CD4-positive, alpha-beta T cell treated with Interferon alpha-2 for 1 hour (primary cell): ENCODE results near the gene ENPP7.

Source experiments
- DNase-seq, 2 donors: peaks; one replicate each; pipeline ENCODE4 v3.0.0-alpha.2; 2020 to 2022

The ENPP7 gene

DNA sequence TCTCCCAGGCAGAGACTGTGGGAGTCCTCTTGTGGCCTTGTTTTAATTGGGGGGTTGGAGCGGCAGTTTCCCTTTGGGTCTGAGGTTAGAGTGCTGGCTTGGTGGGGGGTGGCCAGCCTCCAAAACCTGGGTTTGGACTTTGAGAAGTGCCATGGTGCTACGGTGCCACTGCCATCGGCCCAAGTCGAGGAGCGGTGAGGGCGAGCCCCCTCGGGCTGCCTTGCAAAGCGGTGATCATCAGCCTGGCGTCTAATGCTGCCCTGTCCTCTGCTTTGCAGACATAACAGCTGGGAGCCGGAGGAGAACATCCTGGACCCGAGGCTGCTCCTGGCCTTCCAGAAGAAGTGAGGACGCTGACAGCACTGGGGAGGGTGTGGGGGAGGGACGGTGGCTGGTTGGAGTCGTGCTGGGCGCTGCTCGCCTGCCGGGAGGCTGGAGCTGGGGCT lies 48.4 kb downstream of the ENPP7 start:
- no peak for DNase-seq

DNA sequence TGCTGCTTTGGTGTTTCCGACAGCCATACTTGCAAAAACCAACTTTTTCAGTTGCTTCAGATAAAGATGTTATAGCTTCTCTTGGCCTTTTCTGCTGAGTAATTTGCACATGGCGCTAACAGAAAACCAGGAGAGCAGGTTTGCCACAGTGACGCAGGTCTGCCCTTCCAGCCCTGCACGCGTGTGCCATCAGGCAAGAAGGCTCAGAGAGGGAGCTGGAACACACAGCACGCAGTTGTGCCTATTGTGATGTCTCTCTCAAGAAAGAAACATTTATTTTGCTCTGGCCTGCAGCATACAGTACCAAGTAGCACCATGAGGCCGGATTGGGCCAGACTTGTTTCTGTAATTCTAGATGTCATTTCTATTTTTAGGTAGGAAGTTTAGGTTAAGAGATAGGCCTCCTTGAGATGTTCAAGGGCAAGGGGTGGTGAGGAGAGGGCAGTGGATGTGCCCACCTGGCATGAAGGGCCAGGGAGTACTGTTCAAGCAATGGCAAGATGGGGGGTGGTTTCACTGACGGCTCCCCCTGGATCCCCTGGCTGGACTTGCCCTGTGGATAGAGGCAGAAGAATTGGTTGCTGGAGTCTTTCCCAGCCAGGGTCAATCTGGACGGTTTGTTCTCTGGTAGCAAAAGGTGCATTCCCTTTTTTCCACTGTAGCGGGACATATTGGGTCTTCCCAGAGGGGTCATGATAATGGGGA lies 49.1 kb downstream of the ENPP7 start:
- DNase-seq = no peak

DNA sequence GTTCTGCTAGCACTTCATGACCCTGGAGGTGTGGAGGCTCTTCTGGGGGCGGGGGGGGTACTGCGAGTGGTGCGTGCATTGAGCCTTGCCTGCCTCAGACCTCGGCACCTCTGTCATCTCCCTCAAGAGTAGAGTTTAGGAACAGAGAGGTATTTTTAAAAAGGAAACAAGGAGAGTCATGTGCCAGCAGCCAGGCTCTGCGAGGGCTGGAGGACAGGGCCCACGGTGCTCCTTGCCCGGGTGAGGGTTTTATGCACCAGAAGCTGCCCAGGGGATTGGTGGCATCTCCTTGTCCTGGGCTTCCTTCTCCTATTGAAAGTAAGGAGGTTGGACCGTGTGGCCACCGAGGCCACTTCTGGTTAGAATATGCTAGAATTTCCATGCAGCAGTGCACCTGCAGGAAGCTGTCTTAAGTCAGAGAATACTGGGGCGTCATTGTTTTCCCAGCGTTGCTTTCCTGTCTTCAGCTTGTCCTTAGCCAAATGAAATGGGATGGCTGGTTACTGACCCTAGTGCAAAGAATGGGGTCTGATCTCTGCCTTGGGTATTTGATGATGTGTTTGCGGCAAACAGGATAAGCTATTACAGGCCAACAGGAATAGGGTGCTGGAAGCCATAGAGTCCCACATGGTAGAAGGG lies 50.4 kb downstream of the ENPP7 start:
- no peak for DNase-seq

DNA sequence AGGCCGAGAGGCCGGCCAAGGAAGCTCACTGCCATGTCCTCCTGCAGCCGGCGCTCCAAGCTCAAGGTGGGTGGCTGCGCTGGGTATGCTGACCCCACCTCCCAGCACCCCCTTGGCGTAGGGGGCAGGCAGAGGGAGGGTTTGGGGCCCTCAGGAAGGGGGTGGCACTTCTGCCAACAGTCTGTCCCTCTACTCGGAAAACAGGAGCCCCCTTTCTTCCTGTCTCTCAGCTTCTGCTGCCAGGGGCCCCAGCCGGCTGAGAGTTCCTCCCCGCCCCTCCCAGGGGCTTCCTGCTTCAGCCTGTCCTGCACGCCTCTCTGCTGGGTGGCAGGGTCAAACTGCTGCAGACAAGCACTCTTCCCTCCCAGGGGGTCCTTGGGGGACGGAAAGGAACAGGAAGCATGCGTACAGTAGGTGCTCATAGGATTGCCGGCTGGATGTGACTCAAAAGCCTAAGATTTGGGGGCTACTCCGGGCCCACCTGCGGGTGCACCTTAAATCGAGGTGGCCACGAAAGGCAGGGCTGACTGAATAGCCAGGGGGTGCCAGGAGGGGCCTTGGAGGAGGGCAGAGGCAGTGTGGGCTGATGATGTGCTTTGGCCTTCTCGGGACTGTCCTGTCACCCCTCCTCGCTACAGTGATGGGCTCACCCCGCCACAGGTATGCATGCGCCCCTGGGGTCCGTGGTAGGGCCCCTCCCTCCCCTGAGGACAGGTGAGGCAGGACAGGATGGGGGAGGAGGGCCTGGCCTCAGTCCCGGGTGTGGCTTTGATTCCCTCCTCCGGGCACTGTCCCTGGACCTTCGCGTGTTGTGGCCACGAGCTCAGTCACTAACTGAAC lies 51.2 kb downstream of the ENPP7 start:
- DNase-seq = no peak

DNA sequence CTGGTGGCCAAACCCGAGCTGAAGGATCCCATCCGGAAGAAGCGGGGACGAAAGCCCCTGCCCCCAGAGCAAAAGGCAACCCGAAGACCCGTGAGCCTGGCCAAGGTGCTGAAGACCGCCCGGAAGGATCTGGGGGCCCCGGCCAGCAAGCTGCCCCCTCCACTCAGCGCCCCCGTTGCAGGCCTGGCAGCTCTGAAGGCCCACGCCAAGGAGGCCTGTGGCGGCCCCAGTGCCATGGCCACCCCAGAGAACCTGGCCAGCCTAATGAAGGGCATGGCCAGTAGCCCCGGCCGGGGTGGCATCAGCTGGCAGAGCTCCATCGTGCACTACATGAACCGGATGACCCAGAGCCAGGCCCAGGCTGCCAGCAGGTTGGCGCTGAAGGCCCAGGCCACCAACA lies 53.1 kb downstream of the ENPP7 start:
- DNase-seq = no peak

DNA sequence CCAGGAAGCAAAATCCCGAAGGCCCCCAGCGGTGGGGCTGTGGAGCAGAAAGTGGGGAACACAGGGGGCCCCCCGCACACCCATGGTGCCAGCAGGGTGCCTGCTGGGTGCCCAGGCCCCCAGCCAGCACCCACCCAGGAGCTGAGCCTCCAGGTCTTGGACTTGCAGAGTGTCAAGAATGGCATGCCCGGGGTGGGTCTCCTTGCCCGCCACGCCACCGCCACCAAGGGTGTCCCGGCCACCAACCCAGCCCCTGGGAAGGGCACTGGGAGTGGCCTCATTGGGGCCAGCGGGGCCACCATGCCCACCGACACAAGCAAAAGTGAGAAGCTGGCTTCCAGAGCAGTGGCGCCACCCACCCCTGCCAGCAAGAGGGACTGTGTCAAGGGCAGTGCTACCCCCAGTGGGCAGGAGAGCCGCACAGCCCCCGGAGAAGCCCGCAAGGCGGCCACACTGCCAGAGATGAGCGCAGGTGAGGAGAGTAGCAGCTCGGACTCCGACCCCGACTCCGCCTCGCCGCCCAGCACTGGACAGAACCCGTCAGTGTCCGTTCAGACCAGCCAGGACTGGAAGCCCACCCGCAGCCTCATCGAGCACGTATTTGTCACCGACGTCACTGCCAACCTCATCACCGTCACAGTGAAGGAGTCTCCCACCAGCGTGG lies 53.7 kb downstream of the ENPP7 start:
- no peak for DNase-seq

DNA sequence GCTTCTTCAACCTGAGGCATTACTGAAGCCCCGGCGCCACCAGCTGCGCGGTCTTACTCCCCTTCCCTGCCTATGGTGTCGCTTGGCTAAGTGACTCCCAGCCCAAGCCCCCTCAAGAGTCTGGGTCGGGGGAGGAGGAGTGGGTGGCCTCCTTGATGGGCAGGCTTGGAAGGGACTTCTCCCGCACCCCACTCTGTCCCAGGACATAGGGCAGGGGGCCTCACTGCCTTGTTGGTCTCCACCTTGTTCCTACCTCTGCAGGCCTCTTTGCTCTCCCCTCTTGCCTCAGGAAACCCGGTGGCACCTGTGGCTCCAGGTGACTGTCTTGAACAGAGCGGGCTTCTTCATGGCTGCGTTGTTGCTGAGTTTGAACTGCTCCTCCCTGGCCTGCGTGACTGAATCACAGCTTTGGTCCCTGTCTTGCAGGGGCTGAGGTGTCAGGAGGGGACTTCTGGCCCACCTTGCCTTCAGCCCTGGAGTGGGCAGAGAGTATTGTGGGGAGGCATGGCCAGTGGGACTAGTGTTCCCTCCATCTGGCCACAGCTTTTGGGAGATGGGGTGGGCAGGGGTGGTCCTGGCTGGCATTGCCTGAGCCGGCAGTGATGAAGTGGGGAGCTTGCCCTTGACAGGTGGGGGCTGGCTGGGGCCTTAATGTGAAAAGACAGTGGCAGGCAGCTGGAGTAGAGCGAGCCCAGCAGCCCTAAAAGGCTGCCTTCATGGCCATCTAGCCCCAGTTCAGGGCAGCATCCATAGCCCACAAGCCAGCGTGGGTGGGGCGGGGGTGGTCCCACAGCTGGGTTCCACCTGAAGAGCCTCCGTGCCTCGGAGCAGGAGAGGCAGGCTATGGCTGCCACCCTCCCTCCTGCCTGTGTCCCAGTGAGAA lies 54.5 kb downstream of the ENPP7 start:
- DNase-seq = no peak

DNA sequence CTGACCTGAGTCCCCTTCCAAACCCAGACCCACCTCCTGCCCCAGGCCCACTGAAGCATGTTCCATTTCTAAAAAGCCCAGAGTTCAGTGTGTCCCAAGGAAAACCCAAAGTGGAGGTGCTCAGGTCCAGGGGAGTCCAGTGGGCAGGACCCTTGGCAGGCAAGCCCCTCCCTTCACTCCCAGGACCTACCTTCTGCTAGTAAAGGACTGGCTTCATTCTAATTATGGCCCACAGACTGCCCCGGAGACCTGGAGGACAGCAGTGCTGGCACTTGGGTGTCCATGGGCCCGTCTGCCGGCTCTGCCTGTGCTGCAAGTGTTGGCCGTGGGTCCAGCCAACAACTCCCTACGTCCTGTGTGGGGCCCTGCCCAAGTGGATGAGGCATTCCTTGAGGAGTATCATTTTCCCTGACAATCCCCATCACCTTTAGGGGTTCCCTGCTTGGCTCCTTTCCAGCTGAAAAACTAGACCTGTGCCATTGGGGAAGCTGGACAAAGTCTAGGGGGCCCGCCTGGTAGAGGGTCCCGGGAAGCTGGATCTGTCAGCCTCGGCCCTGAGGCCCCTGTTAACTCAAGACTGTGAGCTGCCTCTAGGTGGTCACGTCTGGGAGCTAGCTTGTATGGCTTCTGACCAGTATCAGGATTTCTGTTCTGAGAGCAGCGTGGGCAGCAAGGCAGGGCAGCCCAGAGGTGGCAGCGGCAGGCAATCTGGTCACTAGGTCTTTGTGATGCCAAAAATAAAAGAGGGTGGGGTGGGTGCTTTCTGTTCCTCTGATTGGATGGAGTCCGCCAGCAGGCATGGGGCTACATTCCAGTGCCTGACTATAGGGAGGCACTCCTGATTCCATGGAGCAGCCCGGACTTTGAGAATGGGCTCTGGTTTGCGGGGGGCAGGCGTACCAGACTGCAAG lies 55.4 kb downstream of the ENPP7 start:
- no peak for DNase-seq

DNA sequence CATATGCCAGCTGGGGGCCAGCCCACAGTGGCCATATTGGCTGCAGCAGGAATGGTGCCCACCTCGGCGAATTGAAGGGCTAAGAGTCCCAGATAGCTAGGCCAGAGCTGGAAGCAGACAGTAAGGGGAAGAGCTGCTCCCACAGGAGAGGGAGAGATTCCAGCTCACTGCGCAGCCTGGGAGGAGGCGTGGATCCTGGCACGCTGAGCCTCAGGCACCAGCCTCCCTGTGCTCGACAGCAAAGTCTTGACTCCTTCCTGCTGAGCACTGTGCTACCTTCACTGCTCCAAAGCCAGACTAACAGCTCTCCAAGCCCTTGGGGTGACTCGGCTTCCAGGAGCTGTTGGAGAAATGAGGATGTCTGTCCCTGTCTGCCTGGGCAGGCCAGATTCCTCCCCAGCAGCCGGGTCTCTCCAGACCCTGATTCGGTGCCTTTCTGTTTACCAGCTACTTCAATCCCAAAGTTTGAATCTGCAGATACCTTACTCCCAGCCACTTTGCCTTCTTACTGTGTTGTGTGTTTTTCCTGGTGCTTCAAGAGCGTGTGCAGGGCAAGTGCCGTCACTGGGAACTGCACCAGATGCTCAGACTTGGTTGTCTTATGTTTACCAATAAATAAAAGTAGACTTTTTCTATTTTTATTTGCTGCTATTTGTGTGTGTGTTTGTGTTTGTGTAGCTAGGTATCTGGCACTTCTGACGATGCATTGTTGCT lies 56.3 kb downstream of the ENPP7 start:
- no peak for DNase-seq

DNA sequence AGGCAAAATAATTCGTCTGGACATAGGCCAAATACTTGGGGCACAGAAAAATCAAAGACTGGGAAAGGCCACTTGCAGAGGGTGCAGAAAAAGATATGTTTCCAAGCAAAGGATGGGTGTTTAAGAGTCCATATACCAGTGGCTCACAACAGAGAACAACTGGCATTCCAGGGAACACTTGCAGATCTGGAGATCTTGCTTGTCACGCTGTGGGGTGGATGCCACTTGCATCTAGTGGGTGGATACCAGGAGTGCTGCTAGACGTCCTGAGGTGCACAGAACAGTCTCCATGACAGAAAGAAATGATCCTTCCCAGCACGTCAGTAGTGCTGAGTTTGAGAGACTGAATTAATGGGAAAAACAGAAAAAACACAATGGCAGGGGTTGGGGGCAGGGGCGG lies 57.7 kb downstream of the ENPP7 start:
- DNase-seq = no peak

DNA sequence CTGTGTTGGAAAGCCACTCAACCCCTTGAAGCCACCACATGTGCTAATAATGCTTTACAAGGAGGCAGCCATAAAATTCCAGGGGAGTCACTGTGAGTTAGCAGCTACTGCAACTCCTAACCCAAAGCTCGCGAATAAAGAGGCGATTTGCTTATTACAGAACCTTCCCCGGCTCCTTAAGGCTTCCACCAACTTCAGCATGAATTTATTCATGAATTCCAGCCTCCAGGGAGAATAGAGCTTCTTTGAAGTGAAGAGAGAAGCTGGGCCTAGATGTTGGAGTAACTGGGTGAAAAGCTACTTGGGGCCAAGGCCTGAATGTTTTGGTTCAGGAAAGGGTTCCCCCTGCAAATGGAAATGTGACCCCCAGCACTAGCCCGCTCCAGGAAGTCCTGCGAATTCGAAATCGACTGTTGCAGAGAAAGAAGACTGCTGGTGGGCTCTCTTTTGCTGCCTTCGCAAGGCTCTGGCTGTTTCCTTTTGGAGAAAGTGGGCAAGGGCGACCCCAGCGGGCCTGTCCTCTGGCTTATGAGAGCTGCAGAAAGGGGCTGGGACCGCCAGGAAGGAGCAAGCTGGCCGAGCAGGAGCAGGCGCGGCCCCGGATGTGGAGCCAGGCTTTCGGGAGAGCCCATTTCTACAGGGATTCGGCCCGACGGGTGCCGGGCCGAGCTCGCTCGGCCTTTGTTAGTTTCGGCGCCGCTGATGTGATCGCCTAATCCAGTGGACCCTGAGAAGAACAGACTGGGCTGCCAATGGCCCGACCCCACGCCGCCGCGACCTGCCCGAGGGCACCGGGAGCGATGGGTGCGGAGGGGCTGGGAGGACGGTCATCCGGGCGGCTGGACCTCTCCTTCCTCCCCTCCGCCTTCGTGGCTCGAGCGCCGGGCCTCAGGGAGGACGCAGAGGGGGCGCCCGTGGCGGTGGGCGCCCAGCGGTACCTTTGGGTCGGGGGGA lies 58.5 kb downstream of the ENPP7 start:
- no peak for DNase-seq

DNA sequence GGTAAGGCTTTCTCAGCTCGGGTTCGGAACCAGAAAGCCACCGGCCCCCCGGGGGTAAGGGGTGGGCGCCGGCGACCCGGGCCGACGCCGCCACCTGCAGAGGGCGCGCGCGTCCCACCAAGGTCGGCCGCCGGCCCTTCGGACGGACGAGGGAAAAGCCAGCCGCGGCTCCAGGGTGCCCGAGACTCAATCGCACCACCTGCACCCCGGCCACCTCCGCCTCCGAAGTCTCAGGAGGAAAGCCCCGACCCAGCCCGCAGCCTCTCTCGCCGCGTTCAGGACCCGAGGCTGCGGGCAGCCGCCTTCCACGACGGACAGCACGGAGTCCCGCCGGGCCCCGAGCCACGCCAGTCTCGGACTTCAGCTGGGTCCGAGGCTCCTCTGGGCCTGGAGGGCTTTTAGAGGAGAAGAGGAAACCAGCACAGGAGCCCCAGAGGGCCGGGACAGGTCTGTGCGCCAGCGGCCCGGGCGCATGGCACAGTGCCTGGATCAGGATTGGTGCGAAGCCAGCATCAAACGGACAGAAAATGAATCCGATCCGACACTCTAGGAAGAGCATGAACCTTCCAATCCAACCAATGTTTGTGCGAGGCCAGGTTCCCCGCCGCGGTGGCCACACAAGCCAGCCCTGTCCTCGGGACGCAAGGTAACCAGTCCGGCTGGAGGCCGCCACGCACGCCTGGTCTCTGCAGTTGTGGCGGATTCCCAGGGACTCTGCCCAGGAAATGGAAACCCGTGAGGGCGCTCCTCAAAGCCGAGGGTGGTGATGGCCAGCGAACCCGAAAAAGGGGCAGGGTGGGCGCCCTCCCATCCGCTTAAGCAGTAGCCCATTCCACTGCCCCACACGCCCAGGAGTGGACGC lies 59.4 kb downstream of the ENPP7 start:
- DNase-seq = peak in 1 of 2 donors; percentile 39

DNA sequence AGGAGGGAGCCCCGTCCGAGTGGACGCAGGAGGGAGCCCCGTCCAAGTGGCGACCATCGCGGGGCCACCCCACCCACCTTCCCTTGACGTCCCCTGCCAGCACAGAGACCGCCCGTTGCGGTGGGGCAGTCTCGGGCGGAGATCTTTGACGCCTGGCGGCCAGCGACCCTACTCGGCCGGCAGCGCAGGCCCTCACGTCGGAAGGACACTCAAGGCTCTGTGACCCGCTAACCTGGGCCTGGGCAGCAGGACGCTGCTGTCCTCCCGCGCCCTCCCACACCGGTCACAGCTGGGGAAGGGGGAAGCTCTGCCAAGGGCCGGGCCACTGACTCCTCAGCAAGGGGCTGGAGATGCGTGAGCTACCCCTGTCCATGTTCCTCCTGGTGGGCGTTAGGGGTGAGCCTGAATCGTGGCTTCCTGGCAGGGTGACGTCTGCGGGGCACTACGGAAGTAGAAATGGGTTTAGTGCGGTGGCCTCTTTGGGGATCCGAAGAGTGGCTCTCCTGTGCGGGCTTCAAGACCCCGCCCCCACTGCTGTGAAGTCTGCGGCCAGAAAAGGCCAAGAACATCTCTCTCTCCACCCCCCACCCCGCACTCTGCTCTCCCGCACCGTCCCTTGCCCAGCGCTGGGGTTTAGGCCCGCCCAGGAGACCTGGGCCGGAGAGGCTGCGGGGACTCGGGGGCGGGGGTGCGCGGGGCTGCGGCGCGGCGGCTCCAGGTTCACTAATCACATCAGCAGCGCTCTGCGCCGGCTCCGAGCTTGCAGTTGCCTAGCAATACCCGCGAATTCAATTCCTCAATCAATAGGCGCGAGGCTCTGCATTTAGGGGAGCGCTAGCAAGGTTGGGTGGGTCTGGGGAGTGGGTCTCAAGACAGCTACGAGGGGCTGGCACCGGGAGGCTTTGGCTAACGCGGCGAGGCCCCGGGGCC lies 60.3 kb downstream of the ENPP7 start:
- no peak for DNase-seq

DNA sequence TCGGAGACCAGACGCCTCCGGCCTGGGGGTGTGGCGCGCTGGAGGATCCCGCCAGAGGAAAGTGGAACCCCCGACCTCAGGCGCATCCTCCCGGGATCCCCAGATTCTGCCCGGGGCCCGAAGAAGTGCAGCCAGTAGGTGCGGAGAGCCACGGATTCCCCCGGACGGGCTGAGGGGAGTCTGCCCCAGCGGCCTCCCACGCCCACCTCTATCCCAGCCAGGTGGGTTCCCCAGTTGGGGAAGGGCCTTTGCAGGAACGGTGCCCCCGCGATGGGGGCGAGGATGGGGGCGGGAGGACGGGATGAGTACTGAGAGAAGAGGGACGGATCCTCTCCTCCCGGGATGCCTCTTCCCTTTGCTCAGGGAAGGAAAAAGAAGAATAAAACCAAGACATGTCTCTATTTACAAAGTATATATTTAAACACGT lies 61.0 kb downstream of the ENPP7 start:
- DNase-seq = no peak
